Ishikawa (cell line): ENCODE results near the gene STX8.

Source experiments
- CEBPB ChIP-seq: IDR thresholded peaks from 2 replicates; pipeline ENCODE4 v1.6.1; 2012
- CREB1 ChIP-seq: IDR thresholded peaks from 2 replicates; pipeline ENCODE4 v1.6.1; 2012; ENCODE audit warnings: low read depth
- EGR1 ChIP-seq: IDR thresholded peaks from 2 replicates; pipeline ENCODE4 v1.6.1; 2012
- EP300 ChIP-seq: IDR thresholded peaks from 2 replicates; pipeline ENCODE4 v1.6.1; 2012; ENCODE audit warnings: borderline replicate concordance
- FOXM1 ChIP-seq: IDR thresholded peaks from 2 replicates; pipeline ENCODE4 v1.6.1; 2012; ENCODE audit warnings: low read depth, borderline replicate concordance
- MAX ChIP-seq: IDR thresholded peaks from 2 replicates; pipeline ENCODE4 v1.6.1; 2012
- NFIC ChIP-seq: IDR thresholded peaks from 2 replicates; pipeline ENCODE4 v1.6.1; 2012
- RAD21 ChIP-seq: IDR thresholded peaks from 2 replicates; pipeline ENCODE4 v1.6.1; 2012; ENCODE audit warnings: low read depth
- REST ChIP-seq: IDR thresholded peaks from 2 replicates; pipeline ENCODE4 v1.6.1; 2012; ENCODE audit warnings: low read depth, mild to moderate bottlenecking
- TAF1 ChIP-seq: IDR thresholded peaks from 2 replicates; pipeline ENCODE4 v1.6.1; 2012; ENCODE audit warnings: low read depth, mild to moderate bottlenecking
- TCF12 ChIP-seq: IDR thresholded peaks from 2 replicates; pipeline ENCODE4 v1.6.1; 2012; ENCODE audit warnings: low read depth
- TEAD4 ChIP-seq: IDR thresholded peaks from 2 replicates; pipeline ENCODE4 v1.6.1; 2012
- USF1 ChIP-seq: IDR thresholded peaks from 2 replicates; pipeline ENCODE4 v1.6.1; 2012
- YY1 ChIP-seq: IDR thresholded peaks from 2 replicates; pipeline ENCODE4 v1.6.1; 2012; ENCODE audit warnings: low read depth
- ZBTB7A ChIP-seq: IDR thresholded peaks from 2 replicates; pipeline ENCODE4 v1.6.1; 2012; ENCODE audit warnings: low read depth

STX8 gene

GRCh38 chr17:9331279-9332131, 244.1 kb downstream of the STX8 start:
- TF ChIP-seq TEAD4 (no peak), CREB1 (no peak), NFIC (no peak), TCF12 (no peak), FOXM1 (no peak), USF1 (no peak), CEBPB (no peak), ZBTB7A (no peak), RAD21 (no peak), YY1 (no peak), EP300 (no peak), TAF1 (no peak), EGR1 (no peak), MAX (no peak), REST (no peak)

- no peak for TF ChIP-seq USF1
- TF ChIP-seq RAD21, result no peak
- no peak for TF ChIP-seq YY1
- no peak for TF ChIP-seq TEAD4
- TF ChIP-seq FOXM1, result no peak
- TF ChIP-seq EGR1, result no peak
- TF ChIP-seq MAX, result no peak
- TF ChIP-seq CREB1, result no peak
- TF ChIP-seq TAF1, result no peak
- no peak for TF ChIP-seq CEBPB
Measured at GRCh38 chr17:9330611-9331271, 244.9 kb downstream of the STX8 start.

- no peak for TF ChIP-seq RAD21
Measured at GRCh38 chr17:9330141-9330540, 245.5 kb downstream of the STX8 start.

GRCh38 chr17:9329251-9329921, 246.2 kb downstream of the STX8 start:
- no peak for TF ChIP-seq RAD21
- no peak for TF ChIP-seq EGR1
- no peak for TF ChIP-seq CREB1
- no peak for TF ChIP-seq MAX
- no peak for TF ChIP-seq CEBPB
- no peak for TF ChIP-seq NFIC
- TF ChIP-seq EP300, result no peak
- no peak for TF ChIP-seq USF1
- no peak for TF ChIP-seq ZBTB7A
- TF ChIP-seq YY1, result no peak
- TF ChIP-seq TAF1, result no peak

- TF ChIP-seq TEAD4 (no peak), EP300 (no peak), YY1 (no peak), CEBPB (no peak), TAF1 (no peak), CREB1 (no peak), TCF12 (no peak), FOXM1 (no peak), ZBTB7A (no peak), REST (no peak), NFIC (no peak), EGR1 (no peak), USF1 (no peak), RAD21 (no peak), MAX (no peak)
Measured at GRCh38 chr17:9324864-9325263, 250.8 kb downstream of the STX8 start.
